ENCODE measurements around the gene GALNT14. TPM values are rescaled to one million over a fixed set of nuclear protein-coding genes. Genes with fewer than 3 reads are reported as not detected.

GALNT14 gene
- total RNA-seq, 1 donor from 2014 or later: 0.33 TPM

- H3K4me3 Mint-ChIP-seq: no peak overlapping the region
- no peaks in the 10 kb centered on the region for H3K36me3 Mint-ChIP-seq (ENCODE audit: low read depth)
Observed at GRCh38 chr2:31142110-31142509, 3.9 kb upstream of the GALNT14 start.

GRCh38 chr2:31141443-31142085, 3.3 kb upstream of the GALNT14 start:
- no peaks in the 10 kb centered on the region for H3K9me3 Mint-ChIP-seq
- no peaks in the 10 kb centered on the region for H3K36me3 Mint-ChIP-seq (ENCODE audit: low read depth)
- intact Hi-C loops (cut with micrococcal nuclease): no loop called here
- H3K27me3 Mint-ChIP-seq: peaks cover 48% of the 10 kb centered on the region
- H3K4me3 Mint-ChIP-seq: no peak overlapping the region
- H3K27ac Mint-ChIP-seq: no peak overlapping the region
- H3K4me1 Mint-ChIP-seq: peaks cover 7% of the 10 kb centered on the region
- no peak for DNase-seq

More at GRCh38 chr2:31142110-31142509, 3.9 kb upstream of the GALNT14 start:
- no peak overlapping the region for H3K27ac Mint-ChIP-seq
- intact Hi-C loops (cut with micrococcal nuclease): no loop called here
- H3K27me3 Mint-ChIP-seq: peaks cover 44% of the 10 kb centered on the region
- peaks cover 2% of the 10 kb centered on the region for H3K4me1 Mint-ChIP-seq
- DNase-seq: no peak
- no peaks in the 10 kb centered on the region for H3K9me3 Mint-ChIP-seq

GRCh38 chr2:31140151-31140550, 1.9 kb upstream of the GALNT14 start:
- DNase-seq: no peak
- intact Hi-C loops (cut with micrococcal nuclease): no loop called here
- no peak overlapping the region for H3K27ac Mint-ChIP-seq
- peaks cover 59% of the 10 kb centered on the region for H3K27me3 Mint-ChIP-seq
- H3K4me1 Mint-ChIP-seq: peaks cover 7% of the 10 kb centered on the region
- H3K9me3 Mint-ChIP-seq: no peaks in the 10 kb centered on the region
- no peaks in the 10 kb centered on the region for H3K36me3 Mint-ChIP-seq (ENCODE audit: low read depth)
- H3K4me3 Mint-ChIP-seq: no peak overlapping the region

- Mint-ChIP-seq H3K4me1 (peaks cover 7% of the 10 kb centered on the region), H3K27ac (no peak overlapping the region), H3K9me3 (no peaks in the 10 kb centered on the region), H3K36me3 (ENCODE audit: low read depth) (no peaks in the 10 kb centered on the region), H3K27me3 (peaks cover 63% of the 10 kb centered on the region), H3K4me3 (no peak overlapping the region)
- intact Hi-C loops (cut with micrococcal nuclease): no loop called here
- DNase-seq: no peak
Observed at GRCh38 chr2:31139671-31140070, 1.4 kb upstream of the GALNT14 start.

GRCh38 chr2:31137211-31138036, 816 bp downstream of the GALNT14 start:
- intact Hi-C loops (cut with micrococcal nuclease): no loop called here
- H3K4me1 Mint-ChIP-seq: peaks cover 7% of the 10 kb centered on the region
- peaks cover 66% of the 10 kb centered on the region for H3K27me3 Mint-ChIP-seq
- H3K36me3 Mint-ChIP-seq (ENCODE audit: low read depth): no peaks in the 10 kb centered on the region
- H3K27ac Mint-ChIP-seq: no peak overlapping the region
- peak overlapping the region; percentile 74 for H3K4me3 Mint-ChIP-seq
- DNase-seq: no peak
- no peaks in the 10 kb centered on the region for H3K9me3 Mint-ChIP-seq

GRCh38 chr2:31136732-31137131, 1.5 kb downstream of the GALNT14 start:
- H3K9me3 Mint-ChIP-seq: no peaks in the 10 kb centered on the region
- H3K4me3 Mint-ChIP-seq: peak overlapping the region; percentile 42
- no peak for DNase-seq
- peaks cover 7% of the 10 kb centered on the region for H3K4me1 Mint-ChIP-seq
- intact Hi-C loops (cut with micrococcal nuclease): no loop called here
- no peak overlapping the region for H3K27ac Mint-ChIP-seq
- no peaks in the 10 kb centered on the region for H3K36me3 Mint-ChIP-seq (ENCODE audit: low read depth)
- peaks cover 60% of the 10 kb centered on the region for H3K27me3 Mint-ChIP-seq

- Mint-ChIP-seq H3K27ac (no peak overlapping the region), H3K9me3 (no peaks in the 10 kb centered on the region), H3K4me3 (no peak overlapping the region), H3K27me3 (peaks cover 56% of the 10 kb centered on the region), H3K4me1 (peaks cover 7% of the 10 kb centered on the region), H3K36me3 (ENCODE audit: low read depth) (no peaks in the 10 kb centered on the region)
- DNase-seq: no peak
- intact Hi-C loops (cut with micrococcal nuclease): no loop called here
Observed at GRCh38 chr2:31136000-31136399, 2.2 kb downstream of the GALNT14 start.

- Mint-ChIP-seq H3K27ac (no peak overlapping the region), H3K4me3 (no peak overlapping the region), H3K9me3 (no peaks in the 10 kb centered on the region), H3K4me1 (peaks cover 7% of the 10 kb centered on the region), H3K36me3 (ENCODE audit: low read depth) (no peaks in the 10 kb centered on the region), H3K27me3 (peaks cover 49% of the 10 kb centered on the region)
- intact Hi-C loops (cut with micrococcal nuclease): no loop called here
- no peak for DNase-seq
Observed at GRCh38 chr2:31134480-31134879, 3.8 kb downstream of the GALNT14 start.

- Mint-ChIP-seq H3K4me1 (peaks cover 6% of the 10 kb centered on the region), H3K4me3 (no peak overlapping the region), H3K36me3 (ENCODE audit: low read depth) (no peaks in the 10 kb centered on the region), H3K27me3 (peaks cover 40% of the 10 kb centered on the region), H3K27ac (no peak overlapping the region), H3K9me3 (no peaks in the 10 kb centered on the region)
- DNase-seq: no peak
- intact Hi-C loops (cut with micrococcal nuclease): no loop called here
Observed at GRCh38 chr2:31132786-31133185, 5.5 kb downstream of the GALNT14 start.

- Mint-ChIP-seq H3K9me3 (no peaks in the 10 kb centered on the region), H3K4me3 (no peak overlapping the region), H3K36me3 (ENCODE audit: low read depth) (no peaks in the 10 kb centered on the region), H3K27ac (no peak overlapping the region), H3K27me3 (peaks cover 35% of the 10 kb centered on the region), H3K4me1 (peaks cover 3% of the 10 kb centered on the region)
- intact Hi-C loops (cut with micrococcal nuclease): no loop called here
- DNase-seq: no peak
Observed at GRCh38 chr2:31131871-31132270, 6.4 kb downstream of the GALNT14 start.

- intact Hi-C loops (cut with micrococcal nuclease): no loop called here
- Mint-ChIP-seq H3K27ac (no peak overlapping the region), H3K36me3 (ENCODE audit: low read depth) (no peaks in the 10 kb centered on the region), H3K4me3 (no peak overlapping the region), H3K27me3 (peaks cover 16% of the 10 kb centered on the region), H3K4me1 (no peaks in the 10 kb centered on the region), H3K9me3 (no peaks in the 10 kb centered on the region)
- DNase-seq: no peak
Observed at GRCh38 chr2:31129375-31130171, 8.7 kb downstream of the GALNT14 start.

GRCh38 chr2:31127931-31128330, 10.3 kb downstream of the GALNT14 start:
- no peaks in the 10 kb centered on the region for H3K4me1 Mint-ChIP-seq
- no peaks in the 10 kb centered on the region for H3K9me3 Mint-ChIP-seq
- no peak overlapping the region for H3K4me3 Mint-ChIP-seq
- H3K27ac Mint-ChIP-seq: no peak overlapping the region
- peaks cover 9% of the 10 kb centered on the region for H3K27me3 Mint-ChIP-seq
- DNase-seq: no peak
- intact Hi-C loops (cut with micrococcal nuclease): no loop called here
- no peaks in the 10 kb centered on the region for H3K36me3 Mint-ChIP-seq (ENCODE audit: low read depth)

GRCh38 chr2:31125918-31126695, 12.1 kb downstream of the GALNT14 start:
- intact Hi-C loops (cut with micrococcal nuclease): no loop called here
- H3K27ac Mint-ChIP-seq: no peak overlapping the region
- H3K27me3 Mint-ChIP-seq: peaks cover 6% of the 10 kb centered on the region
- no peaks in the 10 kb centered on the region for H3K4me1 Mint-ChIP-seq
- H3K36me3 Mint-ChIP-seq (ENCODE audit: low read depth): no peaks in the 10 kb centered on the region
- H3K9me3 Mint-ChIP-seq: no peaks in the 10 kb centered on the region
- no peak overlapping the region for H3K4me3 Mint-ChIP-seq
- no peak for DNase-seq

Data from activated CD4-positive, alpha-beta T cell treated with anti-CD3 and anti-CD28 coated beads, Interleukin-2, amount 10 ng/mL, durations not matched to agents 24 days and 14 days (primary cell).